Activated CD4-positive, alpha-beta T cell treated with anti-CD3 and anti-CD28 coated beads, Interleukin-2, amount 10 ng/mL, durations not matched to agents 7 days and 5 days (primary cell): ENCODE data around the gene SHISAL2A. TPM values are rescaled to one million over a fixed set of nuclear protein-coding genes. Genes with fewer than 3 reads are reported as not detected.
"Not testable (repeated sequence)": the region's sequence is repeated elsewhere in the genome, so short reads cannot be mapped to it uniquely, and the experiment has no call there.

Experiments
- CTCF ChIA-PET: fragments of 350-600 bp; sonication (Branson Sonifier 250); formaldehyde crosslinking; loops from one replicate; lab custom pipeline; 2021; ENCODE audit warnings: antibody characterized with exemption; lab: Charles Lee
- POLR2A ChIA-PET: fragments of 350-600 bp; sonication (Branson Sonifier 250); formaldehyde crosslinking; loops from one replicate; lab custom pipeline; 2021; ENCODE audit warnings: antibody characterized with exemption; lab: Charles Lee
- DNase-seq: peaks from one replicate; pipeline ENCODE4 v3.0.0-alpha.2; 2020
- H3K27ac Mint-ChIP-seq: one replicate; pipeline ENCODE4 v1.8.0; 2021; ENCODE audit warnings: mild to moderate bottlenecking, moderate library complexity, mixed read lengths
- H3K27me3 Mint-ChIP-seq: one replicate; pipeline ENCODE4 v1.8.0; 2021; ENCODE audit warnings: mixed read lengths
- H3K36me3 Mint-ChIP-seq: one replicate; pipeline ENCODE4 v1.8.0; 2021; ENCODE audit warnings: low read depth, mixed read lengths
- H3K4me1 Mint-ChIP-seq: one replicate; pipeline ENCODE4 v1.8.0; 2021; ENCODE audit warnings: mixed read lengths
- H3K4me3 Mint-ChIP-seq: one replicate; pipeline ENCODE4 v1.8.0; 2021; ENCODE audit warnings: mild to moderate bottlenecking, moderate library complexity, mixed read lengths
- H3K9me3 Mint-ChIP-seq: one replicate; pipeline ENCODE4 v1.8.0; 2021; ENCODE audit warnings: mixed read lengths
- total RNA-seq, 2 experiments: library from RNA; stranded (reverse); gene quantifications; one replicate each; pipeline ENCODE4 v1.2.3, GENCODE V29; 2021

Gene SHISAL2A
- total RNA-seq, 2 experiments from 2014 or later = 8.2 TPM

DNA sequence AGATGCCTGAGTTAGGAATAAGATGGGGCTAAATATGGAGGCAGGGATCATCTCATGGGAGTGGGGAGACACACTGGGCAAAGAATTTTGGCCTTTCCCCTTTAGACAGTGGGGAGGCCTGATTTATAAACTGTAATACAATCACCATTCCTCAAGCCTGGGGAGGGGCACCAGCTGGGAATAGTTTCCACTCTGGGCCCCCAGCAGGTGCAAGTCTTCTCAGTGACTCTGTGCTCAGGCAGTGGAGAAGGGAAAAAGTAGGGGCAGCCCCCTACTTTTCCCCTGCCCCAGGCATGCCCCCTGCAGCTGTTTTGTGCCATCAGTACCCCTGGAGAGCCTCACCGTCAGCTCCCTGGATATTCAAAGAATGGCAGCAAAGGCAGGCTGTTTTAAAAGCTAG, 46.1 kb downstream of the SHISAL2A start:
- H3K27me3 Mint-ChIP-seq = no peaks in the 10 kb centered on the region
- ChIA-PET POLR2A (no interaction called here), CTCF (interaction anchor here (0.7 kb wide), 1 partner anchor 316 kb away, joined by 4 read pairs; no protein-coding TSS in a partner anchor)

DNA sequence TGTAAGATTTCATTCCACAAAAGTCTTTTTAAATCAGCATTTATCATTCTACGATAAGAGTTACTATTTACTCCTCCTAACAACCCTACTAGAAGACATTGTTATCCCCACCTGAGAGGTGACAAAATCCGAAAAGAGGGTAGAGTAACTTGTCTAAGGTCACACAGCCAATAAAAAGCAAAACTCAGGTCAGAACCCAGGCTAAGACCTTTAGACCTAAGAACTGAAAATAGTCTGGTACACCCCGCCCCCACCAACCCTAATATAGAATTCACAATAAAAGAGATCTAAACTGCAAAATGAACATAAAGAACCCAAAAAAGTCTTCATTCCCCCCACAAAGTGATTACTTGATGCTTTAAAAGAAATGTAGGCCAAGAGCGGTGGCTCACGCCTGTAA, 46.5 kb downstream of the SHISAL2A start:
- Mint-ChIP-seq H3K4me3 (no peak overlapping the region), H3K4me1 (peaks cover 19% of the 10 kb centered on the region), H3K27me3 (no peaks in the 10 kb centered on the region), H3K9me3 (peaks cover 5% of the 10 kb centered on the region), H3K36me3 (peaks cover 16% of the 10 kb centered on the region), H3K27ac (no peak overlapping the region)
- ChIA-PET POLR2A (no interaction called here), CTCF (interaction anchor here (1.3 kb wide), 1 partner anchor 12 kb away, joined by 3 read pairs; no protein-coding TSS in a partner anchor)
- no peak for DNase-seq

More for the DNA sequence above, 46.1 kb downstream of the SHISAL2A start:
- H3K4me1 Mint-ChIP-seq = peaks cover 24% of the 10 kb centered on the region
- H3K27ac Mint-ChIP-seq = no peak overlapping the region
- no peak for DNase-seq
- H3K9me3 Mint-ChIP-seq = peaks cover 5% of the 10 kb centered on the region
- peaks cover 16% of the 10 kb centered on the region for H3K36me3 Mint-ChIP-seq
- H3K4me3 Mint-ChIP-seq = no peak overlapping the region

DNA sequence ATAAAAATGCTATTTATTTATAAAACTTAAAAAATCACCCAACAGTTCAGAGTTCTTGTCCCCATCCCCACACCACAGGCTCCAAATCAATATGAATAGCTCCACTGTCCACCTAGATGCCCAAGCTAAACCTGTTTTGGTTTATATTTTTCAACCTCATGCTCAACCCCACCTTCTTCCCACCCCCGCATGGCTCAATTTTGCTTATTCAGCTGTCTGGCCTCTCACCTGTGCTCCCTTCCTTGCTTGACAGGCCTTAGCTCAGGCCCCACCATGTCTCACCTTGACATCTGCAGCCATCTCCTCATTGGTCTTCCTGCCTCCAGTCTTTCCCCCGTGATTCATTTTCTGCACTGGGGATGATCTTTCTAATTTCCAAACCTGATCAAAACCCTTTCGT, 47.4 kb downstream of the SHISAL2A start:
- Mint-ChIP-seq H3K27me3 (no peaks in the 10 kb centered on the region), H3K9me3 (peaks cover 5% of the 10 kb centered on the region), H3K27ac (no peak overlapping the region), H3K4me1 (peaks cover 15% of the 10 kb centered on the region), H3K36me3 (peaks cover 13% of the 10 kb centered on the region), H3K4me3 (no peak overlapping the region)
- CTCF ChIA-PET = interaction anchor here (0.7 to 1.3 kb wide), 2 partner anchors 13 to 15 kb away, joined by 3 to 4 read pairs; no protein-coding TSS in a partner anchor
- DNase-seq = no peak
- POLR2A ChIA-PET = no interaction called here

DNA sequence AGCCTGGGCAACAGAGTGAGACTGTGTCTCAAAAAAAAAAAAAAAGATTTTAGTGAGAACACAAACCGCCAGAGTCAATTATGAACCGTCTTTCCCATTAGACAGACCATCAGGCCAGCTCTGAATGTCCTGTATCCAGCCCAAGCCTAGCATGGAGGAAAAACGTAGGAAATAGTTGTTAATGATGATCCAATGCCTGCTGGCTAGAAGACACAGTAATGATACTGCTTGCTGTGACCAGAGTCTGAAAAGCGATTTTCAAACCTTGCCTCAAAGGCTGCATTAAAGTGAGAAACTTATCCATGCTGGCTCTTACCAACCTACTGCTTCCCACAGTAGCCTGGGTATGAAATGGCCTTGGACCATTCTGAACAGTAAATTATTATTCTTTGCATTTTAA, 48.2 kb downstream of the SHISAL2A start:
- H3K4me1 Mint-ChIP-seq = peaks cover 21% of the 10 kb centered on the region
- no peak for DNase-seq
- H3K9me3 Mint-ChIP-seq = peaks cover 5% of the 10 kb centered on the region
- H3K36me3 Mint-ChIP-seq = peaks cover 15% of the 10 kb centered on the region
- ChIA-PET CTCF (interaction anchor here (0.6 kb wide), 1 partner anchor 252 kb away, joined by 3 read pairs; no protein-coding TSS in a partner anchor), POLR2A (no interaction called here)
- no peak overlapping the region for H3K27ac Mint-ChIP-seq
- H3K27me3 Mint-ChIP-seq = no peaks in the 10 kb centered on the region
- H3K4me3 Mint-ChIP-seq = no peak overlapping the region

DNA sequence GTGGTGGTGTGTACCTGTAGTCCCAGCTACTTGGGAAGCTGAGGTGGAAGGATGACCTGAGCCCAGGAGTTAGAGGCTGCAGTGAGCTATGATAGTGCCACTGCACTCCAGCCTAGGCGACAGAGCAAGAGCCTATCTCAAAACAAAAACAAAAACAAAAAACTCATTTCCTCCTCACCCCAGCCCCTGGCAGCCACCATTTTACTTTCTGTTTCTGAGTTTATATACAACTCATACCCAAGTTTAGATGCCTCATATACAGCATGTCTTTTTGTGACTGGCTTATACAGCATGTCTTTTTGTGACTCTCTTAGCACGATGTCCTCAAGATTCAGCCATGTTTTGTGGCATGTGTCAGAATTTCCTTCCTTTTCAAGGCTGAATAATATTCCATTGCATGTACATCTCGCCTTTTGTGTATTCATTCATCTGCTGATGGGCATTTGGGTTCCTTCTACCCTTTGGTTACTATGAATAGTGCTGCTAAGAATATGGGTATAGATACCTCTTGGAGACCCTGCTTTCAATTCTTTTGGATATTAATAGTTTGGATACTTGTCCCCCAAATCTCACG, 50.5 kb downstream of the SHISAL2A start:
- POLR2A ChIA-PET = no interaction called here
- peaks cover 5% of the 10 kb centered on the region for H3K9me3 Mint-ChIP-seq
- peak overlapping the region; percentile 36 for H3K27ac Mint-ChIP-seq
- no peak overlapping the region for H3K4me3 Mint-ChIP-seq
- CTCF ChIA-PET = interaction anchor here (1.6 kb wide), 1 partner anchor 13 kb away, joined by 4 read pairs; no protein-coding TSS in a partner anchor
- H3K4me1 Mint-ChIP-seq = peaks cover 23% of the 10 kb centered on the region
- DNase-seq = no peak
- H3K36me3 Mint-ChIP-seq = peaks cover 27% of the 10 kb centered on the region
- no peaks in the 10 kb centered on the region for H3K27me3 Mint-ChIP-seq

DNA sequence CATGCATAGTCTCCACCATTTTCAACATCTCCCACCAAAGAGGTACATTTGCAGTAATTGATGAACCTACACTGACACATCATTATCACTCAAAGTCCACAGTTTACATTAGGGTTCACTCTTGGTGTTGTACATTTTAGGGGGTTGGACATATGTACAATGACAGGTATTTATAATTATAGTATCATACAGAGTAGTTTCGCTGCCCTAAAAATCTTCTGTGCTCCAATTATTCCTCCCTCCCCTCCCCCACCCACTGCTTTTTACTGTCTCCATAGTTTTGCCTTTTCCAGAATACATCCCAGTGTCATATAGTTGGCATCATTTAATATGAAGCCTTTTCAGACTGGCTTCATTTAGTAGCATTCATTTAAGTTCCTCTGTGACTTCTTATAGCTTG, 51.6 kb downstream of the SHISAL2A start:
- Mint-ChIP-seq H3K36me3 (peaks cover 32% of the 10 kb centered on the region), H3K9me3 (peaks cover 5% of the 10 kb centered on the region), H3K27me3 (no peaks in the 10 kb centered on the region), H3K4me1 (peaks cover 23% of the 10 kb centered on the region), H3K4me3 (no peak overlapping the region), H3K27ac (no peak overlapping the region)
- DNase-seq = no peak
- ChIA-PET CTCF (interaction anchor here (0.8 to 2.2 kb wide), 2 partner anchors 8 to 25 kb away, joined by 3 to 12 read pairs; no protein-coding TSS in a partner anchor), POLR2A (no interaction called here)

DNA sequence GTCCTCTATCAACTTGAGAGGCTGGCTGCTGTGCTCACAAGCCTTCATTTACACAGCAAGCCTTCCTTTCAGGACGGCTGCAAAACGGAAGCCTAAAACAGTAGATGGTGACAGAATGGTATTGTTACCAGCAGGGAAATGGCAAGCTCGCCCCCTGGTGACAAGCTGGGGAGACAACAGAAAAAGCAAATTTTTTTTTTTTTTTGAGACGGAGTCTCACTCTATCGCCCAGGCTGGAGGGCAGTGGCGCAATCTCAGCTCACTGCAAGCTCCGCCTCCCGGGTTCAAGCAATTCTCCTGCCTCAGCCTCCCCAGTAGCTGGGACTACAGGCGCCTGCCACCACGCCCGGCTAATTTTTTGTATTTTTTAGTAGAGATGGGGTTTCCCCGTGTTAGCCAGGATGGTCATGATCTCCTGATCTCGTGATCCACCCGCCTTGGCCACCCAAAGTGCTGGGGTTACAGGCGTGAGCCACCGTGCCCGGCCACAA, 53.3 kb downstream of the SHISAL2A start:
- not testable (repeated sequence) for H3K9me3 Mint-ChIP-seq, H3K4me3 Mint-ChIP-seq, H3K27me3 Mint-ChIP-seq
- Mint-ChIP-seq H3K36me3 (peaks cover 34% of the 10 kb centered on the region), H3K27ac (peak overlapping the region; percentile 80), H3K4me1 (peaks cover 23% of the 10 kb centered on the region)
- ChIA-PET POLR2A (interaction anchor here (1.0 kb wide), 1 partner anchor 133 kb away, joined by 14 read pairs; the partner anchor contains the start of gene TUT4), CTCF (interaction anchor here (0.6 to 2.9 kb wide), 28 partner anchors 8 to 637 kb away, joined by 3 to 15 read pairs (median 4); partner anchors contain the start of genes COA7, ORC1 and PRPF38A)
- DNase-seq = peak; percentile 90

DNA sequence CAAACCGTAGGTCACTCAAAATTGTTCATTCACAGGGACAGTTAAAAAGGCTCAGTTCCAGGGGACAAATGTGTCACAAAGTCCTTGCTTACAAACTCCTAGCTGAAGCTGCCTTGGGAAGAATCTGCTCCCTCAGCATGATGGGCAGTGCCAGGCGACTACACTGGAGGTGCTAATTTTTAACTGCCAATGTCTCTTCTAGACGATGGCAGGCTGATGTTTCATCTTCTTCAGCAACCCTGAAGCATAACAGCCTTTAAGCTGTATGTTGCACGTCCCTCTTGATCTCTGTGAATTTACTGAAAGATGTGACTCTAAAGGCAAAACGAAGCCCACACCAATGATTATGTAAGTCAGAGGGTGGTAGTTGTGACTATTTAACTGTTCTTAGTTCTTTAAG, 53.9 kb downstream of the SHISAL2A start:
- Mint-ChIP-seq H3K4me1 (peaks cover 23% of the 10 kb centered on the region), H3K36me3 (peaks cover 37% of the 10 kb centered on the region), H3K27ac (no peak overlapping the region), H3K9me3 (peaks cover 5% of the 10 kb centered on the region), H3K4me3 (no peak overlapping the region), H3K27me3 (no peaks in the 10 kb centered on the region)
- DNase-seq = no peak
- ChIA-PET POLR2A (no interaction called here), CTCF (interaction anchor here (0.6 to 2.9 kb wide), 22 partner anchors 7 to 622 kb away, joined by 3 to 15 read pairs (median 4); partner anchors contain the start of genes COA7, ORC1 and PRPF38A)

DNA sequence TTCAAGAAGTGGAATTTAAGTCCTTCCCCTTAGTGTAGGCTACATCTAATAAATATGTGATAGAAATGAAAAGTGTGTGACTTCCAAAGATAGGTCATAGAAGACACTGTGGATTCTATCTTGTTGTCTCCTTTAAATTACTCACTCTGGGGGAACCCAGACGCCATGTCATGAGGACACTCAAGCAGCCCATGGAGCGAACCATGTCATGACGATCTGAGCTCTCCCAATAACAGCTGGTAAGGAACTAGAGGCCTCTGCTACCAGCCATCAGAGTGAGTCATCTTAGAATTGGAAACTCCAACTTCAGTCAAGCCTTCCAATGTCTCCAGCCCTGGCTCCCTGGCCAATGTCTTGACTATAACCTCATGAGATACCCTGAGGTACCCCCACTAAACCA, 58.9 kb downstream of the SHISAL2A start:
- H3K9me3 Mint-ChIP-seq = no peaks in the 10 kb centered on the region
- POLR2A ChIA-PET = no interaction called here
- H3K4me3 Mint-ChIP-seq = no peak overlapping the region
- H3K36me3 Mint-ChIP-seq = peaks cover 29% of the 10 kb centered on the region
- H3K4me1 Mint-ChIP-seq = peaks cover 13% of the 10 kb centered on the region
- CTCF ChIA-PET = no interaction called here
- no peak for DNase-seq
- no peak overlapping the region for H3K27ac Mint-ChIP-seq
- no peaks in the 10 kb centered on the region for H3K27me3 Mint-ChIP-seq

DNA sequence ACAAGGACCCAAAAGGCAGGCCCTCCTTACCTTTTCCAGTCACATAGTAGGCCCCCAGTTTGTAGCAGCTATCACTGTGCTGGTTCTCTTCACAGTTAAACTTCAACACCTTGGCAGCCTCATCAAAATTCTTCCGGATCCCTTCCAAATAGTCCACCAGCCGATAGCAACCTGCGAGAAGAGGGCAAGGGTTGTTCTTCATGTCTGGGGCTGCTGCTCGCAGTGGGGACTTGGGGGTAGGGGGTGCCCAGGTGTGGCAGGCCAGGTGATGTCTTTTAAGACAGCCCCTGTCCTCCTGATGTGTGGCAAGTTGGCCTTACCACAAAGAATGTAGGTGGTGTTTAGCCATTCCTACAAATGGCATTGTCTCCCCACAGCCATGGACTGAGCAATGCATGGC, 59.7 kb downstream of the SHISAL2A start:
- Mint-ChIP-seq H3K27me3 (no peaks in the 10 kb centered on the region), H3K4me1 (peaks cover 19% of the 10 kb centered on the region), H3K36me3 (peaks cover 24% of the 10 kb centered on the region), H3K9me3 (no peaks in the 10 kb centered on the region), H3K27ac (no peak overlapping the region), H3K4me3 (no peak overlapping the region)
- ChIA-PET POLR2A (no interaction called here), CTCF (interaction anchor here (0.7 kb wide), 1 partner anchor 37 kb away, joined by 4 read pairs; no protein-coding TSS in a partner anchor)
- DNase-seq = no peak

DNA sequence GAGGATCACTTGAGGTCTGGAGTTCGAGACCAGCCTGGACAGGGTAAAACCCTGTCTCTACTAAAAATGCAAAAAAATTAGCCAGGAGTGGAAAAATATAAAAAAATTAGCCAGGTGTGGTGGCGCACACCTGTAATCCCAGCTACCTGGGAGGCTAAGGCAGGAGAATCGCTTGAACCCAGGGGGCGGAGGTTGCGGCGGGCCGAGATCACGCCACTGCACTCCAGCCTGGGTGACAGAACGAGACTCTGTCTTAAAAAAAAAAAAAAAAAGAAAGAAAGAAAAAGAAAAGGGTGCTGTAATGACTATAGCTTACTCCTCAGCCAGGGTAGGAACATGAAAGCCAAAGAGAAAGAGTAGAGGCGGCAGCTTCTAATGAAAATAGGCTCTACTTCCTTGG, 60.4 kb downstream of the SHISAL2A start:
- H3K27ac Mint-ChIP-seq, H3K9me3 Mint-ChIP-seq, H3K4me3 Mint-ChIP-seq, H3K27me3 Mint-ChIP-seq, DNase-seq, POLR2A ChIA-PET: not testable (repeated sequence)
- Mint-ChIP-seq H3K36me3 (peaks cover 23% of the 10 kb centered on the region), H3K4me1 (peaks cover 20% of the 10 kb centered on the region)
- CTCF ChIA-PET = interaction anchor here (0.7 to 0.8 kb wide), 2 partner anchors 37 to 1272 kb away, joined by 3 to 4 read pairs; no protein-coding TSS in a partner anchor

DNA sequence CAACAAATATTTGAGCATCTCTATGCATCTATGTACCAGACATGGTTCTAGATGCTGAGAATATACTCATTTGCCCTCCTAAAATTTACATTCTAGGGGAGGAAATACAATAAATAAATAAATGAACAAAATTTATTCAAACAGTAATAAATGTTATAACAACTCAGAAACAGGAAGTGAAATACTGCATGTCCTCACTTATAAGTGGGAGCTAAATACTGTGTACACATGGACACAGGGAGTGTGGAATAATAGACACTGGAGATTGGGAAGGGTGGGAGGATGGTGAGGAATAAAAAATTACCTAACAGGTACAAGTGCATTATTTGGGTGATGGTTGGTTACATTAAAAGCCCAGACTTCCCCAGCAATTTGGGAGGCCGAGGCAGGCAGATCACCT, 60.9 kb downstream of the SHISAL2A start:
- H3K27me3 Mint-ChIP-seq = no peaks in the 10 kb centered on the region
- ChIA-PET POLR2A (no interaction called here), CTCF (interaction anchor here (0.7 to 1.3 kb wide), 3 partner anchors 8 to 1272 kb away, joined by 3 to 5 read pairs (median 3); no protein-coding TSS in a partner anchor)
- no peak overlapping the region for H3K27ac Mint-ChIP-seq
- DNase-seq = no peak
- H3K4me1 Mint-ChIP-seq = peaks cover 25% of the 10 kb centered on the region
- no peaks in the 10 kb centered on the region for H3K9me3 Mint-ChIP-seq
- no peak overlapping the region for H3K4me3 Mint-ChIP-seq
- H3K36me3 Mint-ChIP-seq = peaks cover 19% of the 10 kb centered on the region

DNA sequence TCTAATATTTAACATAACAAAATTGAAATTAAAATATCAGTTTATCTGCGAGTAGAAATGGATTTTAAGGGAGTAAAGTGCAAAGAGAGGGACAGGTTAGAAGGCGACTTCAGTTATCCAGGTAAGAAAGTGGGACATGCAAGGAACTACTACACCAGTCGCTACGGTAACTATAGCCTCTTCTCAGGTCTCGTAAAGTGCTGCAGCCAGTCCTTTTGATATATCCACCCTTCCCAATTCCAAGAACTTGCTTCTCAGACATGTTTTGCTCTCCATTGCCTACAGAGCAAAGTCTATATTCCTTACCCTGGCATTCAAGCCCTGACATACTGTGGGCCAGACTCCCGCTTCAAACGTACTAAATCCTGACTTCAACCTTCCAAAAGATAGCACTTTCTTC, 62.7 kb downstream of the SHISAL2A start:
- CTCF ChIA-PET = interaction anchor here (1.5 kb wide), 1 partner anchor 10 kb away, joined by 6 read pairs; no protein-coding TSS in a partner anchor
- Mint-ChIP-seq H3K4me3 (no peak overlapping the region), H3K4me1 (peaks cover 28% of the 10 kb centered on the region), H3K9me3 (no peaks in the 10 kb centered on the region), H3K27ac (no peak overlapping the region), H3K27me3 (peaks cover 6% of the 10 kb centered on the region), H3K36me3 (peaks cover 14% of the 10 kb centered on the region)
- no peak for DNase-seq
- POLR2A ChIA-PET = no interaction called here
